ENCODE measurements around the gene SHC2.
"Not testable (repeated sequence)": the region's sequence is repeated elsewhere in the genome, so short reads cannot be mapped to it uniquely, and the experiment has no call there.

The SHC2 gene

DNA sequence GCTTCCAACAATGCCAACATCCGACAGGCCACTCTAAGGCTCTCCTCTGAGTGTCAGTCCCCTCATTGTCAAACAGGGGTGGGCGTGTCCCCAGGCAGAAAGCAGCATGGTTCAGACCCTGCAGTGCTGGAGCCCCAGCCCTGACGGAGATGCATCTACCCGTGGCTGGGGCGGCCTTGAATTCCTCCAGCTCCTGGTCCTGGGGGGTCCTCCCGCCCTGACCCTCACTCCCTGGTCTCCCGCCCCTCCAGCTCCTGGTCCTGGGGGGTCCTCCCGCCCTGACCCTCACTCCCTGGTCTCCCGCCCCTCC, 38.0 kb downstream of the SHC2 start:
- not testable (repeated sequence) for H3K4me3 Mint-ChIP-seq, H3K27ac Mint-ChIP-seq

GRCh38 chr19:422213-422916, 38.5 kb downstream of the SHC2 start:
- Mint-ChIP-seq H3K27ac (no peak overlapping the region), H3K27me3 (ENCODE audit: low read depth) (no peaks in the 10 kb centered on the region), H3K4me1 (ENCODE audit: low read depth) (no peaks in the 10 kb centered on the region), H3K36me3 (ENCODE audit: low read depth) (no peaks in the 10 kb centered on the region), H3K9me3 (no peaks in the 10 kb centered on the region), H3K4me3 (no peak overlapping the region)
- DNase-seq (ENCODE audit: low spot score) = no peak

More for the DNA sequence above, 38.0 kb downstream of the SHC2 start:
- not testable (repeated sequence) for H3K4me1 Mint-ChIP-seq (ENCODE audit: low read depth); H3K9me3 Mint-ChIP-seq; H3K36me3 Mint-ChIP-seq (ENCODE audit: low read depth); DNase-seq (ENCODE audit: low spot score); H3K27me3 Mint-ChIP-seq (ENCODE audit: low read depth)

GRCh38 chr19:419721-420515, 40.9 kb downstream of the SHC2 start:
- no peak for DNase-seq (ENCODE audit: low spot score)
- no peak overlapping the region for H3K4me3 Mint-ChIP-seq
- no peaks in the 10 kb centered on the region for H3K4me1 Mint-ChIP-seq (ENCODE audit: low read depth)
- no peaks in the 10 kb centered on the region for H3K36me3 Mint-ChIP-seq (ENCODE audit: low read depth)
- H3K27ac Mint-ChIP-seq = no peak overlapping the region
- H3K27me3 Mint-ChIP-seq (ENCODE audit: low read depth) = no peaks in the 10 kb centered on the region
- H3K9me3 Mint-ChIP-seq = no peaks in the 10 kb centered on the region

DNA sequence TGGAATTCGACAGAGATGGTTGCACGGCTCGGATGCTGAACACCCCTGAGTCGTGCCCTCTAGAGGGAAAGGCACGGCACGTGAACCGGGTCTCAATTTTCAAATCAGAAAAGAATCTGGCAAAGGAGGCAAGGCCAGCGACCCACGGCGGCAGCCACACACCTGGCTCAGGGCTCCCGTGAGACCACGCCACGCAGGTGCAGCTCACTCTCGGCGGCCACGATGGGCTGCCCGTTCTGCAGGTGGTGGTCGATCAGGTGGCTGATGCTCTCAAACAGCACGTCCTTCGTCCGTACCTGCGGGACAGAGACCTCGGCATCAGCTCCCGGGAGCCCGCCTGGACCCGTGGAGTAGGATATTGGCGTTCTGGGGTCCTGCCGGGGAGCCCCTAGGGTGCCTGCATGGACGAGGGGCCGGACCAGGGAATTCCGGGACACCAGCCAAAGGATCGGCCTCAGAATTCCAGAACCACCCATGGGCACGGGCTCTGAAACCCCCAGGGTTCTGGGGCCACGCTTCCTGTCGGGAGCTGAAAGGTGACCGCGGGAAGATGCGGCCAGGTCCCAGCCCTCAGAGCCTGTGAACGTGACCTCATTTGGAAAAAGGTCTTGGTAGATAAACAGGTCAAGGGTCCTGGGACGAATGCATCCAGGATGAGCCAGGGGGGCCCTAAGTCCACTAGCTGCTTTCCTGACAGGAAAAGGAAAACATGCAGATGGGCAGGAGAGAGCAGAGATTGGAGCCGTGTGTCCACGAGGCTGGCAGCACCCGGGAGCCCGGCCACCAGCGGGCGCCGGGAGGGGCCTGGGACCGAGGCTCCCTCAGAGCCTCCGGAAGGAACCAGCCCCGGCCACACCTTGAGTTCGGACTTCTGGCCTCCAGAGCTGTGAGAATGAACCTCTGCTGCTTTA, 41.8 kb downstream of the SHC2 start:
- Mint-ChIP-seq H3K4me1 (ENCODE audit: low read depth) (no peaks in the 10 kb centered on the region), H3K9me3 (no peaks in the 10 kb centered on the region), H3K4me3 (no peak overlapping the region), H3K27ac (no peak overlapping the region), H3K27me3 (ENCODE audit: low read depth) (no peaks in the 10 kb centered on the region), H3K36me3 (ENCODE audit: low read depth) (no peaks in the 10 kb centered on the region)
- DNase-seq (ENCODE audit: low spot score) = no peak

DNA sequence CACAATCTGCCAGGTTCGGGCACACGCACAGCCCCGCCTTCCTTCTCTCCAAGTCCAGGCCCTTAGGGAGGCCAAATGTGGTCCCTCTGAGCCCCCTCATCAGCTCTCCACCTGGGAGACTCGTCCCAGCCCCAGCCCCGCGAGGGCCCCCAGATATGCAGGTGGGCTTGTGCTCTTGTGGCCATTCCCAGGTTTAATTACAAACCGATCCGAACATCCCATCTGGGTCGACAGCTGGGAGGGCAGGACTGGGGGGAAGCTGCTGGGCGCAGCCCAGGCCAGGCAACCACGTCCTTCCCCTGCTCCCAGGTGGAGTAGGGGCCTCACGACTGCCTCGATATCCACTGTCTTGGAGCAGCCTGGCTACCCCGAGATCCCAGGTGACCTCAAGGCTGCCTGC, 44.4 kb downstream of the SHC2 start:
- Mint-ChIP-seq H3K4me1 (ENCODE audit: low read depth) (no peaks in the 10 kb centered on the region), H3K4me3 (no peak overlapping the region), H3K27me3 (ENCODE audit: low read depth) (no peaks in the 10 kb centered on the region), H3K36me3 (ENCODE audit: low read depth) (no peaks in the 10 kb centered on the region), H3K27ac (no peak overlapping the region), H3K9me3 (no peaks in the 10 kb centered on the region)
- DNase-seq (ENCODE audit: low spot score) = no peak

GRCh38 chr19:415292-415691, 45.5 kb downstream of the SHC2 start:
- no peak overlapping the region for H3K4me3 Mint-ChIP-seq
- no peak for DNase-seq (ENCODE audit: low spot score)
- H3K36me3 Mint-ChIP-seq (ENCODE audit: low read depth) = no peaks in the 10 kb centered on the region
- H3K27me3 Mint-ChIP-seq (ENCODE audit: low read depth) = peaks cover 2% of the 10 kb centered on the region
- no peaks in the 10 kb centered on the region for H3K4me1 Mint-ChIP-seq (ENCODE audit: low read depth)
- H3K27ac Mint-ChIP-seq = no peak overlapping the region
- H3K9me3 Mint-ChIP-seq = no peaks in the 10 kb centered on the region

GRCh38 chr19:413756-414420, 46.9 kb downstream of the SHC2 start:
- DNase-seq (ENCODE audit: low spot score) = no peak
- Mint-ChIP-seq H3K27me3 (ENCODE audit: low read depth) (peaks cover 11% of the 10 kb centered on the region), H3K9me3 (no peaks in the 10 kb centered on the region), H3K27ac (no peak overlapping the region), H3K4me1 (ENCODE audit: low read depth) (peaks cover 2% of the 10 kb centered on the region), H3K4me3 (no peak overlapping the region), H3K36me3 (ENCODE audit: low read depth) (no peaks in the 10 kb centered on the region)

- Mint-ChIP-seq H3K4me1 (ENCODE audit: low read depth) (peaks cover 2% of the 10 kb centered on the region), H3K27ac (no peak overlapping the region), H3K36me3 (ENCODE audit: low read depth) (no peaks in the 10 kb centered on the region), H3K9me3 (no peaks in the 10 kb centered on the region), H3K4me3 (no peak overlapping the region), H3K27me3 (ENCODE audit: low read depth) (peaks cover 11% of the 10 kb centered on the region)
- no peak for DNase-seq (ENCODE audit: low spot score)
These were observed 48.2 kb downstream of the SHC2 start for GRCh38 chr19:412356-413355.

GRCh38 chr19:411723-412355, 49.0 kb downstream of the SHC2 start:
- H3K27me3 Mint-ChIP-seq (ENCODE audit: low read depth) = peaks cover 11% of the 10 kb centered on the region
- H3K4me3 Mint-ChIP-seq = no peak overlapping the region
- peaks cover 2% of the 10 kb centered on the region for H3K4me1 Mint-ChIP-seq (ENCODE audit: low read depth)
- H3K9me3 Mint-ChIP-seq = no peaks in the 10 kb centered on the region
- no peaks in the 10 kb centered on the region for H3K36me3 Mint-ChIP-seq (ENCODE audit: low read depth)
- H3K27ac Mint-ChIP-seq = no peak overlapping the region
- no peak for DNase-seq (ENCODE audit: low spot score)

DNA sequence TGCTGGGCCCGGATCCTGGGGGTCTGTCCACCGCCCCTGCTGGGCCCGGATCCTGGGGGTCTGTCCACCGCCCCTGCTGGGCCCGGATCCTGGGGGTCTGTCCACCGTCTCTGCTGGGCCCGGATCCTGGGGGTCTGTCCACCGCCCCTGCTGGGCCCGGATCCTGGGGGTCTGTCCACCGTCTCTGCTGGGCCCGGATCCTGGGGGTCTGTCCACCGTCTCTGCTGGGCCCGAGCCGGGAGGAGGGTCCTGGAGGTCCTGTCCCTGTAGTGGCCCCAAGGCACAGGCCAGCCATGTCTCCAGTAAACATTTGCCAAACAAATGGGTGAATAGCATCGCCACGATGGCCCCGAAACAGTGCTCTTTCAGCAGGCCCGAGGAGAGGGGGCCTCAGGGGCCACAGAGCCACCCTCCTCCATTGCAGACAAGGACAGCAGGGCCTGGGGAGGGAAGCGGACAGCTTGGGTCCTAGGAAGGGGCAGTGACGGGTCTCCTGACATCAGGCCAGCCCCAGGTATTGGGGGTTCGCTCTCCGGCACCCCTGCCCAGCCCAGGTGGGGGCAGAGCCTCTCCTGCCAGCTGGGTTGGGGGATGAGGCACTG, 49.6 kb downstream of the SHC2 start:
- not testable (repeated sequence) for H3K36me3 Mint-ChIP-seq (ENCODE audit: low read depth); DNase-seq (ENCODE audit: low spot score); H3K27ac Mint-ChIP-seq; H3K9me3 Mint-ChIP-seq; H3K4me1 Mint-ChIP-seq (ENCODE audit: low read depth); H3K4me3 Mint-ChIP-seq
- H3K27me3 Mint-ChIP-seq (ENCODE audit: low read depth) = peaks cover 11% of the 10 kb centered on the region

DNA sequence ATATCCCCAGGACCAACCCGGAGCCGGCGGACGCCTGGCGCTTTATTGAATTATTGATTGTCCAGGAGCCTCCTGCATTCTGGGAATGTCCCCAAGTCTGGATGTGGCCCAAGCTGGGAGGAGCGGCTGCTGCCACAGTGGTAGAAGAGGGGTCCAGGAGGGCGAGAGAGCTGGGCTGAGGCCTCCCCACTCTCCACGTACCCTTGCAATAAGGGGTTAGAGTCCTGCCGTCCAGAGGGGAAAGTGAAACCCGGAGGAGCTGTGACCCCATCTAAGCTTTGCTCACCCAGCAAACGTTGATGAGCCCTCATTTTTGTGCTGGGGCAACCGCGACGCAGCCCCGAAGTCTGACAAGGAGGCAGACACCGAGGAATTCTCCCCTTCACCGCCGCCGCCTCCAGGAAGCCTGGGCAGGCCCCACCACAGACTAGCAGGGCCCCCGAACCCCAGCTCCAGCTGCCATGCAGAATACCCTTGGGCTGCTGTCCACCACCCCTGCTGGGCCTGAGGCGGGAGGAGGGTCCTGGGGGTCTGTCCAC, 50.5 kb downstream of the SHC2 start:
- Mint-ChIP-seq H3K27me3 (ENCODE audit: low read depth) (peaks cover 11% of the 10 kb centered on the region), H3K4me3 (no peak overlapping the region), H3K27ac (no peak overlapping the region), H3K36me3 (ENCODE audit: low read depth) (no peaks in the 10 kb centered on the region), H3K4me1 (ENCODE audit: low read depth) (peaks cover 2% of the 10 kb centered on the region), H3K9me3 (no peaks in the 10 kb centered on the region)
- DNase-seq (ENCODE audit: low spot score) = no peak

Data from T-helper 2 cell treated with Interferon-gamma antibody and Interleukin-4, amounts not matched to agents 5 μg/mL and 100 μg/mL, for 36 hours (primary cell).